ENCODE measurements around the gene XPNPEP1. TPM values are rescaled to one million over a fixed set of nuclear protein-coding genes. Genes with fewer than 3 reads are reported as not detected.

The XPNPEP1 gene
- total RNA-seq, 1 experiment from 2014 or later = 198 TPM

- peak overlapping the region; percentile 63 for H3K9ac ChIP-seq (ENCODE audit: low read length)
- peak overlapping the region; percentile 98 for H3K27ac ChIP-seq (ENCODE audit: low read length)
- peak overlapping the region; percentile 72 for H3K4me2 ChIP-seq (ENCODE audit: low read depth, low read length, poor library complexity, severe bottlenecking)
- no peaks in the 10 kb centered on the region for H3K27me3 ChIP-seq (ENCODE audit: low read length)
- no peak overlapping the region for H2AFZ ChIP-seq (ENCODE audit: low read length)
- no peaks in the 10 kb centered on the region for H4K20me1 ChIP-seq (ENCODE audit: insufficient read depth, low read depth, low read length)
- no peaks in the 10 kb centered on the region for H3K9me2 ChIP-seq (replicated peaks; ENCODE audit: insufficient read depth, low read length)
- H3K4me1 ChIP-seq (ENCODE audit: low read length) = peaks cover 70% of the 10 kb centered on the region
- no peaks in the 10 kb centered on the region for H3K9me3 ChIP-seq (ENCODE audit: low read length)
- no peak for DNase-seq
- H3K36me3 ChIP-seq (ENCODE audit: insufficient read depth, low read length) = peaks cover 40% of the 10 kb centered on the region
- H3K4me3 ChIP-seq (ENCODE audit: low read length) = peak overlapping the region; percentile 57
- H3K79me2 ChIP-seq (ENCODE audit: low read length) = peaks cover 75% of the 10 kb centered on the region
Observed at GRCh38 chr10:109911903-109912302, 11.4 kb downstream of the XPNPEP1 start.

- Histone ChIP-seq H3K9ac (ENCODE audit: low read length) (no peak overlapping the region), H2AFZ (ENCODE audit: low read length) (no peak overlapping the region), H3K79me2 (ENCODE audit: low read length) (peaks cover 96% of the 10 kb centered on the region), H3K27ac (ENCODE audit: low read length) (no peak overlapping the region), H3K9me2 (replicated peaks; ENCODE audit: insufficient read depth, low read length) (no peaks in the 10 kb centered on the region), H3K4me3 (ENCODE audit: low read length) (no peak overlapping the region), H3K9me3 (ENCODE audit: low read length) (no peaks in the 10 kb centered on the region), H3K4me2 (ENCODE audit: low read depth, low read length, poor library complexity, severe bottlenecking) (no peak overlapping the region), H3K27me3 (ENCODE audit: low read length) (no peaks in the 10 kb centered on the region), H3K36me3 (ENCODE audit: insufficient read depth, low read length) (peaks cover 59% of the 10 kb centered on the region), H3K4me1 (ENCODE audit: low read length) (peaks cover 35% of the 10 kb centered on the region), H4K20me1 (ENCODE audit: insufficient read depth, low read depth, low read length) (no peaks in the 10 kb centered on the region)
- no peak for DNase-seq
Observed at GRCh38 chr10:109906316-109906715, 17.0 kb downstream of the XPNPEP1 start.

- no peaks in the 10 kb centered on the region for H4K20me1 ChIP-seq (ENCODE audit: insufficient read depth, low read depth, low read length)
- peaks cover 93% of the 10 kb centered on the region for H3K79me2 ChIP-seq (ENCODE audit: low read length)
- H3K4me3 ChIP-seq (ENCODE audit: low read length) = no peak overlapping the region
- no peak overlapping the region for H3K4me2 ChIP-seq (ENCODE audit: low read depth, low read length, poor library complexity, severe bottlenecking)
- H3K9ac ChIP-seq (ENCODE audit: low read length) = no peak overlapping the region
- no peak for DNase-seq
- no peaks in the 10 kb centered on the region for H3K27me3 ChIP-seq (ENCODE audit: low read length)
- H3K27ac ChIP-seq (ENCODE audit: low read length) = no peak overlapping the region
- H3K9me2 ChIP-seq (replicated peaks; ENCODE audit: insufficient read depth, low read length) = no peaks in the 10 kb centered on the region
- no peak overlapping the region for H2AFZ ChIP-seq (ENCODE audit: low read length)
- H3K4me1 ChIP-seq (ENCODE audit: low read length) = peaks cover 21% of the 10 kb centered on the region
- no peaks in the 10 kb centered on the region for H3K9me3 ChIP-seq (ENCODE audit: low read length)
- peaks cover 52% of the 10 kb centered on the region for H3K36me3 ChIP-seq (ENCODE audit: insufficient read depth, low read length)
Observed at GRCh38 chr10:109904397-109904796, 18.9 kb downstream of the XPNPEP1 start.

- Histone ChIP-seq H3K36me3 (ENCODE audit: insufficient read depth, low read length) (peaks cover 57% of the 10 kb centered on the region), H3K27ac (ENCODE audit: low read length) (no peak overlapping the region), H3K4me2 (ENCODE audit: low read depth, low read length, poor library complexity, severe bottlenecking) (no peak overlapping the region), H3K27me3 (ENCODE audit: low read length) (no peaks in the 10 kb centered on the region), H3K9ac (ENCODE audit: low read length) (no peak overlapping the region), H3K9me2 (replicated peaks; ENCODE audit: insufficient read depth, low read length) (no peaks in the 10 kb centered on the region), H4K20me1 (ENCODE audit: insufficient read depth, low read depth, low read length) (no peaks in the 10 kb centered on the region), H2AFZ (ENCODE audit: low read length) (no peak overlapping the region), H3K9me3 (ENCODE audit: low read length) (no peaks in the 10 kb centered on the region), H3K79me2 (ENCODE audit: low read length) (peaks cover 96% of the 10 kb centered on the region), H3K4me3 (ENCODE audit: low read length) (no peak overlapping the region), H3K4me1 (ENCODE audit: low read length) (peaks cover 21% of the 10 kb centered on the region)
- no peak for DNase-seq
Observed at GRCh38 chr10:109902992-109903947, 20.0 kb downstream of the XPNPEP1 start.

GRCh38 chr10:109899356-109900331 is 23.7 kb downstream of the XPNPEP1 start:
- H2AFZ ChIP-seq (ENCODE audit: low read length) = no peak overlapping the region
- H3K27ac ChIP-seq (ENCODE audit: low read length) = no peak overlapping the region
- H3K9me2 ChIP-seq (replicated peaks; ENCODE audit: insufficient read depth, low read length) = no peaks in the 10 kb centered on the region
- H3K9ac ChIP-seq (ENCODE audit: low read length) = no peak overlapping the region
- no peak for DNase-seq
- H3K4me2 ChIP-seq (ENCODE audit: low read depth, low read length, poor library complexity, severe bottlenecking) = no peak overlapping the region
- no peak overlapping the region for H3K4me3 ChIP-seq (ENCODE audit: low read length)
- no peaks in the 10 kb centered on the region for H3K27me3 ChIP-seq (ENCODE audit: low read length)
- H3K36me3 ChIP-seq (ENCODE audit: insufficient read depth, low read length) = peaks cover 31% of the 10 kb centered on the region
- H3K9me3 ChIP-seq (ENCODE audit: low read length) = no peaks in the 10 kb centered on the region
- no peaks in the 10 kb centered on the region for H4K20me1 ChIP-seq (ENCODE audit: insufficient read depth, low read depth, low read length)
- H3K4me1 ChIP-seq (ENCODE audit: low read length) = peaks cover 49% of the 10 kb centered on the region
- peaks cover 95% of the 10 kb centered on the region for H3K79me2 ChIP-seq (ENCODE audit: low read length)

- Histone ChIP-seq H3K36me3 (ENCODE audit: insufficient read depth, low read length) (peaks cover 28% of the 10 kb centered on the region; the same call in 1 of the 2 replicates), H3K9me3 (ENCODE audit: low read length) (no peaks in the 10 kb centered on the region), H3K27ac (ENCODE audit: low read length) (no peak overlapping the region), H3K9ac (ENCODE audit: low read length) (no peak overlapping the region), H3K4me3 (ENCODE audit: low read length) (no peak overlapping the region), H3K79me2 (ENCODE audit: low read length) (peaks cover 93% of the 10 kb centered on the region), H3K4me2 (ENCODE audit: low read depth, low read length, poor library complexity, severe bottlenecking) (no peak overlapping the region), H3K4me1 (ENCODE audit: low read length) (peaks cover 53% of the 10 kb centered on the region), H2AFZ (ENCODE audit: low read length) (no peak overlapping the region), H3K9me2 (replicated peaks; ENCODE audit: insufficient read depth, low read length) (no peaks in the 10 kb centered on the region), H4K20me1 (ENCODE audit: insufficient read depth, low read depth, low read length) (0 out of 2 replicates have a peak, but pooled peaks cover 2% of the 10 kb centered on the region), H3K27me3 (ENCODE audit: low read length) (no peaks in the 10 kb centered on the region)
- DNase-seq = no peak
Observed at GRCh38 chr10:109898666-109899355, 24.5 kb downstream of the XPNPEP1 start.

GRCh38 chr10:109898007-109898406 is 25.3 kb downstream of the XPNPEP1 start:
- Histone ChIP-seq H3K27ac (ENCODE audit: low read length) (no peak overlapping the region), H3K9me2 (replicated peaks; ENCODE audit: insufficient read depth, low read length) (no peaks in the 10 kb centered on the region), H3K4me3 (ENCODE audit: low read length) (no peak overlapping the region), H3K27me3 (ENCODE audit: low read length) (no peaks in the 10 kb centered on the region), H3K9me3 (ENCODE audit: low read length) (no peaks in the 10 kb centered on the region), H3K9ac (ENCODE audit: low read length) (no peak overlapping the region), H3K4me2 (ENCODE audit: low read depth, low read length, poor library complexity, severe bottlenecking) (no peak overlapping the region), H3K36me3 (ENCODE audit: insufficient read depth, low read length) (peaks cover 22% of the 10 kb centered on the region; the same call in 1 of the 2 replicates), H3K4me1 (ENCODE audit: low read length) (peaks cover 55% of the 10 kb centered on the region), H4K20me1 (ENCODE audit: insufficient read depth, low read depth, low read length) (0 out of 2 replicates have a peak, but pooled peaks cover 3% of the 10 kb centered on the region), H2AFZ (ENCODE audit: low read length) (no peak overlapping the region), H3K79me2 (ENCODE audit: low read length) (peaks cover 93% of the 10 kb centered on the region)
- DNase-seq = no peak
